ENCODE results near the gene KDM4C. TPM values are rescaled to one million over a fixed set of nuclear protein-coding genes. Genes with fewer than 3 reads are reported as not detected.

The KDM4C gene
- polyA plus RNA-seq, 2 of the 4 experiments (the other 2 are of a cell fraction), result 9.6 to 15.6 TPM

DNA sequence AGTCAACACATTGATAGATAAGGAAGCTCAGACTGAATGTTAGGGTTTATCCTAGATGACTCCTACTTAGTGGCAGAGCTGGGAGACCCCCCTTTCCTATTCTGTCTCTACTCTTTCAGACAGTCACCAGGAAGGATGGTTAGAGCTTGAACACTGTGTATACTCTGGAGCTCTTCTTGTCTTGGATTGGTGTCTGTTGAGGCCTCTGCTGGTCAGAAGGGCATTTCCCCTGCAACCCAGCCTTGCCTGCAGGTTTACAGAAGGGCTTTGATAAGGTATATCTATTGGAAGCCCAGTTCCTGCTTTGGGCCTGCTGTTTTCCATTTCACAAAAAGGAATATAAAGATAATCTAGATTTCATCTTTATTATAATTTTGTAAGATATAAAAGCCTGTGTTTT lies 71.8 kb downstream of the KDM4C start:
- TF ChIP-seq ZNF302 (CRISPR knock-in tag; IDR thresholded peaks at IDR 0.05), result no peak
- no peak for TF ChIP-seq RNF2 (IDR thresholded peaks at IDR 0.05; ENCODE audit: borderline replicate concordance, low read depth)
- TF ChIP-seq POLR2AphosphoS2 (conservative IDR thresholded peaks at IDR 0.05; ENCODE audit: low read length), result no peak
- no peak for DNase-seq (ENCODE audit: low read depth in 1 of 2, low spot score in 1 of 2)
- Histone ChIP-seq H3K4me2 (no peak overlapping the region), H3K4me3 (no peak overlapping the region), H3K9me3 (peaks cover 9% of the 10 kb centered on the region), H3K4me1 (0 out of 3 replicates have a peak, but pooled peaks cover 4% of the 10 kb centered on the region), H3K27ac (no peak overlapping the region)
- no peak for FAIRE-seq
- CTCF ChIA-PET, result interaction anchor here (0.9 to 3.5 kb wide), 3 partner anchors 10 to 223 kb away, joined by 3 to 29 read pairs (median 3); no protein-coding TSS in a partner anchor
- ATAC-seq, result 0 out of 6 replicates have a peak, but pooled peaks of 1 of the 2 experiments have one; percentile 40
- POLR2A ChIA-PET, result no interaction called here

DNA sequence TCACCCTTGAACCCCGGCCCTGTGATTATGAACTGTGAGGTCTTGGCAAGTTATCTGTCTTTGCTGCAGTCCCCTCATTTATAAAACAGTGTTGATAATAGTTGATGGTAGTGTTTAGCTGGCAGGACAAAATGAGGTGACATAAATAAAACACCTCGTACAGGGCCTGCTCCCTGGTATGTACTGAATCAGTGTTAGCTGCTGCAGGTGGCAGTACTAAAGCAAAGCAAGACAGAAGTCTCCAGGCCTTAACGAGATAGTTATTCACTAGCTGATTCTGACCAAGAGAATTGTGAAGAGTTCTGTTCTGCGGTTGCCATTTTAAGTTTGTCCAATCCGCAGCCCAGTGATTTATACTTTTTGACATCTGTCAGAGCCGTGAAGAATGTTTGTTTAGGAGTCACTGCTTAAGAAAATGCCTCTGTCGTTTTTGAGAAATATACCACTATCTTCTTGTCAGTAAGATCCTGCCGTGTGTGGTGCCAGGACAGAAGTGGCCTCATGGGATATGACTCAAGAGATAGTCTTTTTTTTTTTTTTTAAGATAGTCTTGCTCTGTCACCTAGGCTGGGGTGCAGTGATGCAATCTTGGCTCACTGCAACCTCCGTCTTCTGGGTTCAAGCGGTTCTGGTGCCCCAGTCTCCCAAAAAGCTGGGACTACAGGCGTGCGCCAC lies 75.9 kb downstream of the KDM4C start:
- DNase-seq (ENCODE audit: low read depth in 1 of 2, low spot score in 1 of 2) (peak in 1 of 2 experiments; percentile 20), FAIRE-seq (peak; percentile 18), ATAC-seq (peak in 1 of 2 experiments; percentile 54; a peak in 2 of 6 replicates)
- H3K4me2 ChIP-seq, result 0 out of 3 replicates have a peak overlapping the region, but pooled peaks have one; percentile 0
- WGBS (ENCODE audit: missing lambda C conversion rate), result 75% methylated on average over 12 of the region's 12 CpGs
- TF ChIP-seq ZFP36 (IDR thresholded peaks at IDR 0.05; ENCODE audit: borderline replicate concordance, partially characterized antibody) (no peak), ZSCAN20 (CRISPR knock-in tag; IDR thresholded peaks at IDR 0.05) (no peak), HOXA7 (CRISPR knock-in tag; IDR thresholded peaks at IDR 0.05) (no peak), HOXB5 (CRISPR knock-in tag; IDR thresholded peaks at IDR 0.05) (no peak), RAD21 (conservative IDR thresholded peaks at IDR 0.05 in 1 of 2, IDR thresholded peaks at IDR 0.05 in 1 of 2) (no peak), RCOR1 (IDR thresholded peaks at IDR 0.05; ENCODE audit: low read depth, low read length) (no peak), CHD4 (IDR thresholded peaks at IDR 0.05; ENCODE audit: borderline replicate concordance) (no peak), FOSL2 (IDR thresholded peaks at IDR 0.05) (no peak), FOSL2 (CRISPR knock-in tag; IDR thresholded peaks at IDR 0.05) (no peak), CHD2 (IDR thresholded peaks at IDR 0.05; ENCODE audit: low read length, partially characterized antibody) (no peak)
- TF ChIP-seq, protein P1, sequence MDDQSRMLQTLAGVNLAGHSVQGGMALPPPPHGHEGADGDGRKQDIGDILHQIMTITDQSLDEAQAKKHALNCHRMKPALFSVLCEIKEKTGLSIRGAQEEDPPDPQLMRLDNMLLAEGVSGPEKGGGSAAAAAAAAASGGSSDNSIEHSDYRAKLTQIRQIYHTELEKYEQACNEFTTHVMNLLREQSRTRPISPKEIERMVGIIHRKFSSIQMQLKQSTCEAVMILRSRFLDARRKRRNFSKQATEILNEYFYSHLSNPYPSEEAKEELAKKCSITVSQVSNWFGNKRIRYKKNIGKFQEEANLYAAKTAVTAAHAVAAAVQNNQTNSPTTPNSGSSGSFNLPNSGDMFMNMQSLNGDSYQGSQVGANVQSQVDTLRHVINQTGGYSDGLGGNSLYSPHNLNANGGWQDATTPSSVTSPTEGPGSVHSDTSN (IDR thresholded peaks at IDR 0.05), result no peak
- TF ChIP-seq, protein P2, sequence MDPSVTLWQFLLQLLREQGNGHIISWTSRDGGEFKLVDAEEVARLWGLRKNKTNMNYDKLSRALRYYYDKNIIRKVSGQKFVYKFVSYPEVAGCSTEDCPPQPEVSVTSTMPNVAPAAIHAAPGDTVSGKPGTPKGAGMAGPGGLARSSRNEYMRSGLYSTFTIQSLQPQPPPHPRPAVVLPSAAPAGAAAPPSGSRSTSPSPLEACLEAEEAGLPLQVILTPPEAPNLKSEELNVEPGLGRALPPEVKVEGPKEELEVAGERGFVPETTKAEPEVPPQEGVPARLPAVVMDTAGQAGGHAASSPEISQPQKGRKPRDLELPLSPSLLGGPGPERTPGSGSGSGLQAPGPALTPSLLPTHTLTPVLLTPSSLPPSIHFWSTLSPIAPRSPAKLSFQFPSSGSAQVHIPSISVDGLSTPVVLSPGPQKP (IDR thresholded peaks at IDR 0.05; ENCODE audit: low read depth, low read length), result no peak
- TF ChIP-seq, protein P3, sequence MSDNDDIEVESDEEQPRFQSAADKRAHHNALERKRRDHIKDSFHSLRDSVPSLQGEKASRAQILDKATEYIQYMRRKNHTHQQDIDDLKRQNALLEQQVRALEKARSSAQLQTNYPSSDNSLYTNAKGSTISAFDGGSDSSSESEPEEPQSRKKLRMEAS (IDR thresholded peaks at IDR 0.05), result no peak
- TF ChIP-seq, protein P4, sequence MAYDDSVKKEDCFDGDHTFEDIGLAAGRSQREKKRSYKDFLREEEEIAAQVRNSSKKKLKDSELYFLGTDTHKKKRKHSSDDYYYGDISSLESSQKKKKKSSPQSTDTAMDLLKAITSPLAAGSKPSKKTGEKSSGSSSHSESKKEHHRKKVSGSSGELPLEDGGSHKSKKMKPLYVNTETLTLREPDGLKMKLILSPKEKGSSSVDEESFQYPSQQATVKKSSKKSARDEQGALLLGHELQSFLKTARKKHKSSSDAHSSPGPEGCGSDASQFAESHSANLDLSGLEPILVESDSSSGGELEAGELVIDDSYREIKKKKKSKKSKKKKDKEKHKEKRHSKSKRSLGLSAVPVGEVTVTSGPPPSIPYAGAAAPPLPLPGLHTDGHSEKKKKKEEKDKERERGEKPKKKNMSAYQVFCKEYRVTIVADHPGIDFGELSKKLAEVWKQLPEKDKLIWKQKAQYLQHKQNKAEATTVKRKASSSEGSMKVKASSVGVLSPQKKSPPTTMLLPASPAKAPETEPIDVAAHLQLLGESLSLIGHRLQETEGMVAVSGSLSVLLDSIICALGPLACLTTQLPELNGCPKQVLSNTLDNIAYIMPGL (CRISPR knock-in tag; IDR thresholded peaks at IDR 0.05; ENCODE audit: borderline replicate concordance), result no peak
- H3K27ac ChIP-seq, result peak overlapping the region in 1 of 2 experiments; percentile 1; a peak in 2 of 6 replicates
- no peak overlapping the region for H3K4me3 ChIP-seq
- peaks cover 9% of the 10 kb centered on the region for H3K9me3 ChIP-seq
- ChIA-PET POLR2A (no interaction called here), CTCF (interaction anchor here (0.5 to 1.8 kb wide), 4 partner anchors 10 to 1098 kb away, joined by 3 to 6 read pairs (median 3); no protein-coding TSS in a partner anchor)
- H3K4me1 ChIP-seq, result 0 out of 3 replicates have a peak, but pooled peaks cover 4% of the 10 kb centered on the region

DNA sequence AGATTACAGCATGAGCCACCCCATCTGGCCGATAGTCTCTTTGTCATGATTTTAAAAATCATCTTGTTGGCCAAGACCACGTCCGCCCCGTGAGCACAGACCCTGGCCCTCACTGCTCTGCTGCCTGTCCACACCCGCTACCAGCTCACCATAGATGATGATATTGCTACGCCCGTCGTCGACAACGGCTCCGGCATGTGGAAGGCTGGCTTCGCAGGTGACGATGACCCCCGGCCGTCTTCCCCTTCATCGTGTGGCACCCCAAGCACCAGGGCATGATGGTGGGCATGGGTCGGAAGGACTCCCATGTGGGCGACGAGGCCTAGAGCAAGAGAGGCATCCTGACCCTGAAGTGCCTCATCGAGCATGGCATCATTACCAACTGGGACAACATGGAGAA lies 76.5 kb downstream of the KDM4C start:
- TF ChIP-seq RCOR1 (IDR thresholded peaks at IDR 0.05; ENCODE audit: low read depth, low read length), result no peak
- ChIA-PET CTCF (interaction anchor here (0.6 to 1.8 kb wide), 3 partner anchors 11 to 84 kb away, joined by 3 to 6 read pairs (median 3); no protein-coding TSS in a partner anchor), POLR2A (no interaction called here)
- Histone ChIP-seq H3K4me2 (no peak overlapping the region), H3K27ac (no peak overlapping the region), H3K9me3 (peaks cover 9% of the 10 kb centered on the region), H3K4me3 (no peak overlapping the region), H3K4me1 (0 out of 3 replicates have a peak, but pooled peaks cover 4% of the 10 kb centered on the region)
- DNase-seq (ENCODE audit: low read depth in 1 of 2, low spot score in 1 of 2), result no peak
- no peak for FAIRE-seq
- no peak for ATAC-seq
- WGBS (ENCODE audit: missing lambda C conversion rate), result 96% methylated on average over 16 of the region's 20 CpGs

Data from A549 (cell line).